ENCODE measurements around the gene PTPRG. TPM values are rescaled to one million over a fixed set of nuclear protein-coding genes. Genes with fewer than 3 reads are reported as not detected.

The PTPRG gene
- total and polyA plus RNA-seq, 11 donors, result 8.0 to 48.5 (median 35.4) TPM

DNA sequence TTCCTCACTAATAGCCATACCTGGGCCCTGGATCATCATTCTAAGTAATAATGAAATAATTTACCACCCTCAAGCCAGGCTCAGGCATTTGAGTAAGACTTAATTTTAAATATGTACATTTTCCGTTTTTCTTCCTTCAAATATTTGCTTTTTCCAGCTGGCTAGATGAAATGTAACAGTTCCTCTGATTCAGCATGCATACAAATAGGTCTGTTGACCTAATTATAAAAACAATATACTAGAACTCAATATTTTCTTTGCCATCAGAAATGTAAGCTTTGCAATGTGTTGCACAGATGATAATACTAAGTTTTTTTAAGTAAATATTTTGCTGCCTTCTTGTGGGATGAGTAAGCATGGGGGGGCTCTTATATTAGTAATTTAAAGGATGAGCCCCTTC lies 720.4 kb downstream of the PTPRG start:
- 89 to 96% (median 94%) methylated on average over 1 of the region's 1 CpG for WGBS, 4 donors
- H3K36me3 ChIP-seq, result peaks cover 0 to 86% (median 27%) of the 10 kb centered on the region in 9 donors
- DNase-seq (no peak), ATAC-seq (no peak)
- no peak overlapping the region for H3K27ac ChIP-seq
- no peaks in the 10 kb centered on the region for H3K9me3 ChIP-seq
- no peaks in the 10 kb centered on the region for H3K4me1 ChIP-seq
- no peaks in the 10 kb centered on the region for H3K27me3 ChIP-seq
- TF ChIP-seq POLR2A (IDR thresholded peaks at IDR 0.05), result no peak
- TF ChIP-seq, protein P1, sequence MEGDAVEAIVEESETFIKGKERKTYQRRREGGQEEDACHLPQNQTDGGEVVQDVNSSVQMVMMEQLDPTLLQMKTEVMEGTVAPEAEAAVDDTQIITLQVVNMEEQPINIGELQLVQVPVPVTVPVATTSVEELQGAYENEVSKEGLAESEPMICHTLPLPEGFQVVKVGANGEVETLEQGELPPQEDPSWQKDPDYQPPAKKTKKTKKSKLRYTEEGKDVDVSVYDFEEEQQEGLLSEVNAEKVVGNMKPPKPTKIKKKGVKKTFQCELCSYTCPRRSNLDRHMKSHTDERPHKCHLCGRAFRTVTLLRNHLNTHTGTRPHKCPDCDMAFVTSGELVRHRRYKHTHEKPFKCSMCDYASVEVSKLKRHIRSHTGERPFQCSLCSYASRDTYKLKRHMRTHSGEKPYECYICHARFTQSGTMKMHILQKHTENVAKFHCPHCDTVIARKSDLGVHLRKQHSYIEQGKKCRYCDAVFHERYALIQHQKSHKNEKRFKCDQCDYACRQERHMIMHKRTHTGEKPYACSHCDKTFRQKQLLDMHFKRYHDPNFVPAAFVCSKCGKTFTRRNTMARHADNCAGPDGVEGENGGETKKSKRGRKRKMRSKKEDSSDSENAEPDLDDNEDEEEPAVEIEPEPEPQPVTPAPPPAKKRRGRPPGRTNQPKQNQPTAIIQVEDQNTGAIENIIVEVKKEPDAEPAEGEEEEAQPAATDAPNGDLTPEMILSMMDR (IDR thresholded peaks at IDR 0.05), result no peak
- H3K4me3 ChIP-seq, result no peak overlapping the region
- intact Hi-C loops (cut with DNase I), result no loop called here

DNA sequence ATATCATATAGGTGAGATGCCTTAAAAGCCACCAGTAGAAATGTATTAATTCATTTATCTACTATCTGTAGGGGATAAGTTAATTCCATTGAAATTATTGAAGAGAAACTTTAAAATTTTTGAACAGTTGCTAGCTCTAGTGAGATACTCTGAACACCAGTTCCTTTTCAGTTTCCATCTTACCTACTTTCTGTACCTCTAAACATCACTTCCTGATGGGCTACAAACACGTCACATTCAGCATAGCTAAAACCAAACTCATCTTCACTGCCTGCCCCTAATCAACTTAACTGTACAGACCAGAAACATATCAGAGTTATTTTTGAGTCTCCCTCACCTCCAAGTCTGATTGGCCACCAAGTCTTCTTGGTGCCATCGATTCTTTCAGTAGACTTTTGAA lies 723.1 kb downstream of the PTPRG start:
- ATAC-seq, result no peak
- Histone ChIP-seq H3K27me3 (no peaks in the 10 kb centered on the region), H3K27ac (no peak overlapping the region), H3K9me3 (no peaks in the 10 kb centered on the region), H3K4me1 (no peaks in the 10 kb centered on the region), H3K4me3 (no peak overlapping the region), H3K36me3 (peaks cover 0 to 63% (median 11%) of the 10 kb centered on the region in 9 donors)
- DNase-seq, result no peak
- intact Hi-C loops (cut with DNase I), result no loop called here
- no peak for TF ChIP-seq POLR2A (IDR thresholded peaks at IDR 0.05)
- TF ChIP-seq, protein P1 (IDR thresholded peaks at IDR 0.05), result no peak
- 89 to 93% (median 92%) methylated on average over 2 of the region's 2 CpGs for WGBS, 4 donors

DNA sequence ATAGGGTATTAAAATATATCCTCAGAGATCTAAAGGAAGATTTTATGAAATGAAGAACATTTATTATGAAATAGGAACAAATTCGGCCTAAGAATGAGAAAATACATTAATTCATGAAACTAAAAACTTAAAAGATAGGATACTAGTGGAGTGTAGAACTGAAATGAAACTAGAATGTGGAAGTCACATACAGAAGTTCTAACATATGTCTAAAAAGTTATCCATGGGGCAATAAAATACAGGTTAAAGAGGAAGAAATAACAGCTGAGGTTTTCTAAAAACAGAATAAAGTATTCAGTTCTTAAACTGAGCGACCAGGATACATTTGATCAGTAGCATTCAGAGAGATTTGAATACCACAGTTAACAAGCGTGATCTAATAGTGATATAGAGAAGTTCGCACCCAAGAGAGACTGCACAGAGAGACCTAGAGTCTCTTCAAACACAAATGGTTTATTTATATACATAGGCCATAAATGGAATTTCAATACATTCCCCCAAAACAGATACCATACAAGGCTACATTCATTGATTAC lies 726.1 kb downstream of the PTPRG start:
- Histone ChIP-seq H3K27ac (no peak overlapping the region), H3K4me1 (no peaks in the 10 kb centered on the region), H3K9me3 (no peaks in the 10 kb centered on the region), H3K27me3 (no peaks in the 10 kb centered on the region), H3K4me3 (no peak overlapping the region), H3K36me3 (peaks cover 0 to 54% (median 8%) of the 10 kb centered on the region in 9 donors)
- no peak for ATAC-seq
- 92 to 93% (median 92%) methylated on average over 4 of the region's 4 CpGs for WGBS, 4 donors
- DNase-seq, result no peak
- TF ChIP-seq, protein P1 (IDR thresholded peaks at IDR 0.05), result no peak
- no peak for TF ChIP-seq POLR2A (IDR thresholded peaks at IDR 0.05)
- intact Hi-C loops (cut with DNase I), result no loop called here

DNA sequence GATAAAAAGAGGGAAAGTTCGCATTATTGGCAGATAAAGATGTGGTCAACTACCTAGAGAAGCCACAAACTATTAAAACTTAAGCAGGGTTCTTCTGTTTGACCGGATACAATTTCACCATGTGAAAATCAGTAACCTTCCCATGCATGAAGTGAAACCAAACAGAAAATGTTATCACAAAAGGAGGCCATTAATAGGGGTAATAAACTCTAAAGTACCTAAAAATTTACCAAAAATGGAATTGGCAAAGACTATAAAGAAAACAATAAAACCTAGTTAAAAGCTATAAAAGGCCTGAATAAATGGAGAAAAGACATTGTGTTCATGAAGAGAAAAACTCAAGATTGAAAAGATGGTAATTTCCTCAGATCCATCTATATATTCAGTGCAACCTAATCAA lies 728.6 kb downstream of the PTPRG start:
- 95 to 99% (median 98%) methylated on average over 2 of the region's 2 CpGs for WGBS, 4 donors
- peaks cover 0 to 53% (median 14%) of the 10 kb centered on the region in 9 donors for H3K36me3 ChIP-seq
- ATAC-seq, result no peak
- no peak overlapping the region for H3K27ac ChIP-seq
- TF ChIP-seq POLR2A (IDR thresholded peaks at IDR 0.05), result no peak
- TF ChIP-seq, protein P1 (IDR thresholded peaks at IDR 0.05), result no peak
- H3K4me3 ChIP-seq, result no peak overlapping the region
- no peak for DNase-seq
- H3K27me3 ChIP-seq, result no peaks in the 10 kb centered on the region
- no peaks in the 10 kb centered on the region for H3K4me1 ChIP-seq
- intact Hi-C loops (cut with DNase I), result no loop called here
- no peaks in the 10 kb centered on the region for H3K9me3 ChIP-seq
